Hepatocyte (in vitro differentiated cells): ENCODE measurements around the gene ST6GAL1. TPM values are rescaled to one million over a fixed set of nuclear protein-coding genes. Genes with fewer than 3 reads are reported as not detected.
"Not testable (repeated sequence)": the region's sequence is repeated elsewhere in the genome, so short reads cannot be mapped to it uniquely, and the experiment has no call there.

ENCODE experiments used
- DNase-seq: peaks from one replicate; pipeline ENCODE4 v3.0.0-alpha.2; 2016; ENCODE audit warnings: low spot score
- H2AFZ ChIP-seq: fragments of 200-600 bp; sonication (generic); 2 replicates; pipeline ENCODE4 v1.6.0; 2016; ENCODE audit warnings: antibody characterized with exemption, mild to moderate bottlenecking
- H3K27ac ChIP-seq: fragments of 200-600 bp; sonication (generic); 2 replicates; pipeline ENCODE4 v1.5.1; 2016; ENCODE audit warnings: mild to moderate bottlenecking
- H3K27me3 ChIP-seq: fragments of 200-600 bp; sonication (generic); 2 replicates; pipeline ENCODE4 v1.6.1; 2016
- H3K36me3 ChIP-seq: fragments of 200-600 bp; sonication (generic); replicated peaks from 2 replicates; pipeline ENCODE4 v1.5.1; 2016; ENCODE audit warnings: low read depth; ENCODE audit not compliant: insufficient read depth
- H3K4me1 ChIP-seq: fragments of 200-600 bp; sonication (generic); 2 replicates; pipeline ENCODE4 v1.5.1; 2016; ENCODE audit warnings: mild to moderate bottlenecking, moderate library complexity; ENCODE audit not compliant: insufficient read depth
- H3K4me2 ChIP-seq: fragments of 200-600 bp; sonication (generic); 2 replicates; pipeline ENCODE4 v1.6.0; 2016
- H3K4me3 ChIP-seq: fragments of 200-600 bp; sonication (generic); 2 replicates; pipeline ENCODE4 v1.5.1; 2016; ENCODE audit warnings: mild to moderate bottlenecking
- H3K79me2 ChIP-seq: fragments of 200-600 bp; sonication (generic); 2 replicates; pipeline ENCODE4 v1.6.0; 2017; ENCODE audit warnings: mild to moderate bottlenecking
- H3K9me2 ChIP-seq: fragments of 200-600 bp; sonication (generic); replicated peaks from 2 replicates; pipeline ENCODE4 v1.6.0; 2017; ENCODE audit warnings: mild to moderate bottlenecking; ENCODE audit not compliant: insufficient read depth
- H3K9me3 ChIP-seq: fragments of 200-600 bp; sonication (generic); 2 replicates; pipeline ENCODE4 v1.5.1; 2016; ENCODE audit warnings: low read depth, mild to moderate bottlenecking
- H4K20me1 ChIP-seq: fragments of 200-600 bp; sonication (generic); 2 replicates; pipeline ENCODE4 v1.6.0; 2016; ENCODE audit warnings: mild to moderate bottlenecking; ENCODE audit not compliant: insufficient read depth, poor library complexity, severe bottlenecking
- EZH2 ChIP-seq: fragments of 200-600 bp; sonication (generic); IDR thresholded peaks from 2 replicates; pipeline ENCODE4 v1.6.1; 2016; ENCODE audit warnings: antibody characterized with exemption, mild to moderate bottlenecking, borderline replicate concordance
- EZH2phosphoT487 ChIP-seq: fragments of 200-600 bp; sonication (generic); IDR thresholded peaks from one replicate; pipeline ENCODE4 v1.6.1; 2018; ENCODE audit warnings: antibody characterized with exemption, mild to moderate bottlenecking, low read depth, moderate library complexity; ENCODE audit not compliant: unreplicated experiment, severe bottlenecking
- whole genome bisulfite sequencing: methylation state at CpG from one replicate; pipeline ENCODE4 v1.1.6; 2016; ENCODE audit warnings: low lambda C conversion rate; ENCODE audit errors: missing lambda C conversion rate; 5-methylcytosine and 5-hydroxymethylcytosine counted together
- polyA plus RNA-seq: library from polyadenylated mRNA; unstranded; fragments of >200 nt; fragmentation: Nextera tagmentation; extraction: Ambion mirVana; gene quantifications from 2 replicates; pipeline ENCODE4 v1.2.1, GENCODE V29; 2016
- total RNA-seq: library from RNA; depleted of rRNA; stranded (reverse); fragments of >200 nt; gene quantifications from 2 replicates; pipeline ENCODE4 v1.2.3, GENCODE V29; 2014
- TF ChIP-seq, protein P1 (sequence below): fragments of 200-600 bp; sonication (generic); IDR thresholded peaks from 2 replicates; pipeline ENCODE4 v1.5.1; 2016; ENCODE audit warnings: antibody characterized with exemption, mild to moderate bottlenecking; ENCODE audit not compliant: poor library complexity

Gene ST6GAL1
- total and polyA plus RNA-seq, 2 experiments from 2014 or later: 57.5 to 109 TPM

- TF ChIP-seq EZH2: no peak
- TF ChIP-seq EZH2phosphoT487: no peak
- TF ChIP-seq, protein P1, sequence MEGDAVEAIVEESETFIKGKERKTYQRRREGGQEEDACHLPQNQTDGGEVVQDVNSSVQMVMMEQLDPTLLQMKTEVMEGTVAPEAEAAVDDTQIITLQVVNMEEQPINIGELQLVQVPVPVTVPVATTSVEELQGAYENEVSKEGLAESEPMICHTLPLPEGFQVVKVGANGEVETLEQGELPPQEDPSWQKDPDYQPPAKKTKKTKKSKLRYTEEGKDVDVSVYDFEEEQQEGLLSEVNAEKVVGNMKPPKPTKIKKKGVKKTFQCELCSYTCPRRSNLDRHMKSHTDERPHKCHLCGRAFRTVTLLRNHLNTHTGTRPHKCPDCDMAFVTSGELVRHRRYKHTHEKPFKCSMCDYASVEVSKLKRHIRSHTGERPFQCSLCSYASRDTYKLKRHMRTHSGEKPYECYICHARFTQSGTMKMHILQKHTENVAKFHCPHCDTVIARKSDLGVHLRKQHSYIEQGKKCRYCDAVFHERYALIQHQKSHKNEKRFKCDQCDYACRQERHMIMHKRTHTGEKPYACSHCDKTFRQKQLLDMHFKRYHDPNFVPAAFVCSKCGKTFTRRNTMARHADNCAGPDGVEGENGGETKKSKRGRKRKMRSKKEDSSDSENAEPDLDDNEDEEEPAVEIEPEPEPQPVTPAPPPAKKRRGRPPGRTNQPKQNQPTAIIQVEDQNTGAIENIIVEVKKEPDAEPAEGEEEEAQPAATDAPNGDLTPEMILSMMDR: no peak
- Histone ChIP-seq H3K4me2 (no peak overlapping the region), H2AFZ (no peak overlapping the region), H3K27ac (no peak overlapping the region), H3K9me3 (no peaks in the 10 kb centered on the region), H3K9me2 (no peaks in the 10 kb centered on the region), H3K79me2 (no peaks in the 10 kb centered on the region), H4K20me1 (no peaks in the 10 kb centered on the region), H3K4me3 (no peak overlapping the region), H3K4me1 (no peaks in the 10 kb centered on the region), H3K36me3 (no peaks in the 10 kb centered on the region), H3K27me3 (no peaks in the 10 kb centered on the region)
- no peak for DNase-seq
Observed at GRCh38 chr3:186890911-186891310, 39.4 kb upstream of the ST6GAL1 start.

DNA sequence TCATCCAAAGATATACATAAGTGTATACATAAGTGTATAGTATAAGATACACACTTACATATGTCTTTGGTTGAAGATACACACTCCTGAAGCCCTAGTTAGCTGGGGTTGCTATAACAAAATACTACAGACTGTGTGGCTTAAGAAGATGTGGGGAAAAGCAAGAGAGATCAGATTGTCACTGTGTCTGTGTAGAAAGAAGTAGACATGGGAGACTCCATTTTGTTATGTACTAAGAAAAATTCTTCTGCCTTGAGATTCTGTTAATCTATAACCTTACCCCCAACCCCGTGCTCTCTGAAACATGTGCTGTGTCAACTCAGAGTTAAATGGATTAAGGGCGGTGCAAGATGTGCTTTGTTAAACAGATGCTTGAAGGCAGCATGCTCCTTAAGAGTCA is 37.3 kb upstream of the ST6GAL1 start:
- H3K79me2 ChIP-seq, H4K20me1 ChIP-seq, H3K9me3 ChIP-seq, H3K4me1 ChIP-seq, H3K4me2 ChIP-seq, H3K4me3 ChIP-seq, DNase-seq, H2AFZ ChIP-seq, H3K36me3 ChIP-seq, H3K9me2 ChIP-seq, H3K27me3 ChIP-seq: not testable (repeated sequence)
- H3K27ac ChIP-seq: peak overlapping the region; percentile 59
- WGBS: no CpG with 5 or more reads among the region's 2 CpGs

- no peak for DNase-seq
- H3K27me3 ChIP-seq: no peaks in the 10 kb centered on the region
- H3K4me3 ChIP-seq: no peak overlapping the region
- H3K79me2 ChIP-seq: no peaks in the 10 kb centered on the region
- no peak overlapping the region for H3K27ac ChIP-seq
- H3K9me3 ChIP-seq: no peaks in the 10 kb centered on the region
- H3K36me3 ChIP-seq: no peaks in the 10 kb centered on the region
- 76% methylated on average over 5 of the region's 5 CpGs for WGBS
- no peak overlapping the region for H3K4me2 ChIP-seq
- peaks cover 4% of the 10 kb centered on the region for H3K4me1 ChIP-seq
- no peaks in the 10 kb centered on the region for H4K20me1 ChIP-seq
- TF ChIP-seq EZH2phosphoT487: no peak
- no peak for TF ChIP-seq EZH2
- TF ChIP-seq, protein P1: no peak
- no peak overlapping the region for H2AFZ ChIP-seq
- no peaks in the 10 kb centered on the region for H3K9me2 ChIP-seq
Observed at GRCh38 chr3:186895406-186895805, 34.9 kb upstream of the ST6GAL1 start.

DNA sequence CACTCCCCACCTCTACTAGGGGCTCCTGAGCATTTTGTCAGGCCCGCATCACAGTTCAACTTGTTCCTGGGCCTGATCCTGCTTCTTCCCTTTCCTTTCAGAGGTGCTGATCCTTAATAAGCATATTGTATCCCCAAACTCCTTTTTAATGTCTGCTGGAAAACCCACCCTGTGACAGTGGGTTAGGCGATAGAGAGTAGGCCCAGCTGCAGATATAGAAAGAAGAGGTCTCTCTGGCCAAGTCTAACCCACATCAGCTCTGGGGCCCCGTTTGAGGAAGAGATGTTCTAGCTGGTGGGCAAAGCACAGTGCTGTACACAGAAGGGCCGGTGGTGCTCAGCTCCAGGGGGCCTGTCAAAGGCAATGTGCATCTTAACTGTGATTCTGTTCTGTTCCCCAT is 34.3 kb upstream of the ST6GAL1 start:
- H3K79me2 ChIP-seq: no peaks in the 10 kb centered on the region
- H3K27ac ChIP-seq: no peak overlapping the region
- H3K4me2 ChIP-seq: no peak overlapping the region
- no peaks in the 10 kb centered on the region for H4K20me1 ChIP-seq
- H3K4me1 ChIP-seq: peaks cover 4% of the 10 kb centered on the region
- no peaks in the 10 kb centered on the region for H3K9me2 ChIP-seq
- TF ChIP-seq EZH2phosphoT487: no peak
- no peak for TF ChIP-seq EZH2
- TF ChIP-seq, protein P1: no peak
- H2AFZ ChIP-seq: no peak overlapping the region
- H3K4me3 ChIP-seq: no peak overlapping the region
- no peaks in the 10 kb centered on the region for H3K36me3 ChIP-seq
- H3K9me3 ChIP-seq: no peaks in the 10 kb centered on the region
- WGBS: 85% methylated on average over 4 of the region's 4 CpGs
- H3K27me3 ChIP-seq: no peaks in the 10 kb centered on the region
- DNase-seq: no peak
